ENCODE results near the gene OR7G3.

Gene OR7G3

DNA sequence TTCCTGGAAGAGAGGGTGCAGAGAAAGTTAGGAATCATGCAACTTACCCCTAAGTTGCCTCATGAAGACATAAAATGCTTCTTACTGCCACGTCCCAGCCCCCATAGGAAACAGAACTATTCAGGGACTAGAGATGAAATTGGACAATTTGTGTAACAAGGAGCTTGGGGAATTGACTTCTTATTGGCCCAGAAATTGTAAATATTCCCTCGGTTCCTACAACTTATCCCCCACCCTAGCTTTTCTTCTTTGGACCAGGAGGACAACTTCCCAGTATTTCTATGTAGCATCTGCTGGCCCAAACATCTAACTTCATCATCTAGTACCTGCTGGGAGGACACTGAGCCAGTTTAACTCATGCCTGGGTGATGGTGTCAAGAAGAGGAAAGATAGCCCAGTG lies 40.0 kb downstream of the OR7G3 start, which contains the start of gene OR1M1:
Gene OR1M1, plus strand, starts transcription at position 301 of the 400 bp plus-strand sequence. CDS start 6,184 bp downstream, outside the sequence.
- no peak for DNase-seq

DNA sequence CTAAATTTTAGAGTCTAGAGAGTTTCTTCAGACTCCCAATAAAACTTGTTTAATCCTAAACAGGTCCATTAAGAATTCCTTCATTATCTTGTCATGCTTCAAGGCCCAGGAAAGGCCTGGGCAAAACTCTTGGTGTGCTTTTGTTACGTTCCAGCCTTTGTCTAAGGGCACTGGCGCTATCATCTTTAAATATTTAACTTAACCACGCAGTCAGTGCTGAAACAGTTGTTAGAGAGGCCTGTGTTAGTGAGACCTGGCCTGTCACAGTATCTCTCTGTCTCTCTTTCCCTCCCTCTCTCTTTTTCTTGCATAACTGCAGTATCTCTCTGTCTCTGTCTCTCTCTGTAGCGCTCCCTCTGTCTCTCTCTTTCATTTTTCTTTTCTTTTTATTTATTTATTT lies 48.1 kb downstream of the OR7G3 start:
- no peak for DNase-seq

DNA sequence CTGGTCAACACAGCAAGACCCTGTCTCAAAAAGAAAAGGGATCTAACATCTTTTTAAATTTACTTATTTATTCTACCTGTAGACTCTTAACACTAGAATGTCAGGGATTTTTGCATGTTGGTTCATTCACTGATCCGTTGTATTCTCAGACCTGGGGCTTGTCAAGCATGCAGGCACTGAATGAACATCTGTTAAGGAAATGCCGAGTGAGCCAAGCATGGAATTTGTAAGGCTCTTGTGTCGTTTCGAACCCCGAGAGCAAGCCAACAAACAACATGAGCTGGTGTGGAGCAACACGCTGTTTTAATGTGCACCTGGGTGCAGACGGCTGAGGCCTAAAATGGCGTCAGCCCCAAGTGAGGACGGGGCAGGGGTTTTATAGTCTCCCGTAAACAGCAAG lies 49.8 kb downstream of the OR7G3 start:
- DNase-seq: no peak

All from RPMI8226 (cell line).